HG02571 (cell line): Measurements from ENCODE around the gene ARMS2.

ENCODE experiments used
- ATAC-seq: cut with Tn5 transposase; IDR thresholded peaks from one replicate; pipeline ENCODE4 v1.9.1; 2021; ENCODE audit warnings: mild to moderate bottlenecking, moderate library complexity; ENCODE audit not compliant: unreplicated experiment

ARMS2 gene

DNA sequence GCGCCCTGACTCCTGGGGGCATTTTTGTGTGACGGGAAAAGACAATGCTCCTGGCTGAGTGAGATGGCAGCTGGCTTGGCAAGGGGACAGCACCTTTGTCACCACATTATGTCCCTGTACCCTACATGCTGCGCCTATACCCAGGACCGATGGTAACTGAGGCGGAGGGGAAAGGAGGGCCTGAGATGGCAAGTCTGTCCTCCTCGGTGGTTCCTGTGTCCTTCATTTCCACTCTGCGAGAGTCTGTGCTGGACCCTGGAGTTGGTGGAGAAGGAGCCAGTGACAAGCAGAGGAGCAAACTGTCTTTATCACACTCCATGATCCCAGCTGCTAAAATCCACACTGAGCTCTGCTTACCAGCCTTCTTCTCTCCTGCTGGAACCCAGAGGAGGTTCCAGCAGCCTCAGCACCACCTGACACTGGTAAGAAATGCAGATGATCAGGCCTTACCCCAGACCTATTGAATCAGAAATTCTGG lies at the start of gene ARMS2:
Gene ARMS2, plus strand, starts transcription at position 51 of the 478 bp plus-strand sequence. Its CDS starts 75 bp downstream, at position 126.
- ATAC-seq = no peak

- ATAC-seq = no peak
Measured at GRCh38 chr10:122407375-122408125, 46.9 kb upstream of the ARMS2 start.

- ATAC-seq = no peak
Measured at GRCh38 chr10:122413327-122413726, 41.1 kb upstream of the ARMS2 start.

GRCh38 chr10:122417667-122418066 lies 36.8 kb upstream of the ARMS2 start:
- ATAC-seq = no peak

DNA sequence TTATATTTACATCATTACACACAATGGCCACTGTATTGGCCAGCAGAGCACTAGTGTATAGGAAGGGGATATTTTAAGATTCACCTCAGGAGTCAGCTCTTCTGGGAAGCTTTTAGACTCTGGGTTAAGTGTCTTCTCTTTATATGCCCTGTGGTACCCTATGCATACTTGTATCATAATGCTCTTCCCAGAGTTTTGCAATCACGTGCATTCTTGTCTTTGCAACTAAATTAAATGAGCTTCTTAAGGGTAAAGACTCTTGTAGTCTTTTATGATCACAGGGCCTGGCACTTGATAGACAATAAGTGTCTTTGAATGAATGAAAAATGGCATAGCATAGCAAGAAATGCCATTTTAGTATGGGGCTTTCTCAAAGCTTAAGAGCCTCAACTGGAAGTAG lies 35.4 kb upstream of the ARMS2 start:
- ATAC-seq = no peak

DNA sequence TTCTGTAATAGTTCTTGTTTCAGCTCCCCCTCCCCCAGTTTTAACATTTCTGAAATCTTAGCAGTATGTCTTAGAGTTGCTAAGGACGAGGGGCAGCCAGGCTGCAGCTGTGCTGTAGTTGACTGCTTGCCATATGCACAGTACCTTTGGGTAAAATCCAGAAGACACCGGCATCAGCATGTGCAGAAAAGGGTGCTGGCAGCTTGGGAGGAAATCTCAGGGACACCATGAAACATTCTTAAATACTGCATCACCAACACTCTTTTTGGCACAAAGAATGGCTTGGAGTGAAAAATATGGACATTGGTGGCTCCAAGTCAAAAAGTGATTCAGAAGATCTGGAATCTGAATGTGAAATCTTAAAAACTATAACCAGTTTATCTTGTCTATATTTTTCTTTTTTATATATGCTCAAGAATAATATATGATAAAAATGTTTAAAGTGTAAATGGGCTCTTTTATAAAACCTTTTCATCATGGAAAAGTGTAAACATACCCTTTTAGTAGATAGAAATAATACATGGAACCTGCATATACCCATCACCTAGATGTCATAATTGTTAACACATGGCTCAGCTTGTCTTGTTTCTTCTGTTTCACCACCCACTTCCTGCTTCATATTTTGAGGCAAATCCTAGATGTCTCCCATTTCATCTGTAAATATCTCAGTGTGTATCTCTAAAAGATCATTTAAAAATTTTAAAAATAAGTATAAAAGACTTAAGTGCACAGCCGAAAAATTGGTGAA lies 34.4 kb upstream of the ARMS2 start:
- no peak for ATAC-seq

GRCh38 chr10:122420624-122421007 lies 33.8 kb upstream of the ARMS2 start:
- ATAC-seq = no peak

DNA sequence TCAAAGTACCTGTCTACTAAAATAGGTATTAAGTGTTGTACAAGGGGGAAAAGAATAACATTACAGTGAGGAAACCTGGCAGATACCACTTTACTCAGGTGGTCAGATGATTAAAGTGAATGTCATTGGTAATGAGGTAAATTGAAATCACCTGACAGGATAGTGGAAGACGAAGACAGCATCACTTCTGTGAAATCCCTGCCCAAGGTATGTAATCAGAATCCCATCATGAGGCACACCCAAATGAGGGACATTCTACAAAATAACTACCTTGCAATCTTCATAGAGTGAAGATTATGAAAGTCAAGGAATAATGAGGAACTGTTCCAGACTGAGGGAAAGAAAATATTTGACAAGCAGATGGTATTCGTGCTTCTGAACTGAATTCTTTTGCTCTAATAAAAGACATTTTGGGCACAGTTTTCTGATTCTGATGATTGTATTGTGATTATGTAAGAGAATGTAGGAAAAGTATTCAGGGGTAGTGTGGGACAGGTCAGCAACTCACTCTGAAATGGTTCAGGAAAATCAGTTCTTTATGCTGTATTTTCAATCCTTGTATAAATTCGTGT lies 33.3 kb upstream of the ARMS2 start:
- ATAC-seq = no peak

GRCh38 chr10:122421742-122422141 lies 32.7 kb upstream of the ARMS2 start:
- ATAC-seq = no peak

DNA sequence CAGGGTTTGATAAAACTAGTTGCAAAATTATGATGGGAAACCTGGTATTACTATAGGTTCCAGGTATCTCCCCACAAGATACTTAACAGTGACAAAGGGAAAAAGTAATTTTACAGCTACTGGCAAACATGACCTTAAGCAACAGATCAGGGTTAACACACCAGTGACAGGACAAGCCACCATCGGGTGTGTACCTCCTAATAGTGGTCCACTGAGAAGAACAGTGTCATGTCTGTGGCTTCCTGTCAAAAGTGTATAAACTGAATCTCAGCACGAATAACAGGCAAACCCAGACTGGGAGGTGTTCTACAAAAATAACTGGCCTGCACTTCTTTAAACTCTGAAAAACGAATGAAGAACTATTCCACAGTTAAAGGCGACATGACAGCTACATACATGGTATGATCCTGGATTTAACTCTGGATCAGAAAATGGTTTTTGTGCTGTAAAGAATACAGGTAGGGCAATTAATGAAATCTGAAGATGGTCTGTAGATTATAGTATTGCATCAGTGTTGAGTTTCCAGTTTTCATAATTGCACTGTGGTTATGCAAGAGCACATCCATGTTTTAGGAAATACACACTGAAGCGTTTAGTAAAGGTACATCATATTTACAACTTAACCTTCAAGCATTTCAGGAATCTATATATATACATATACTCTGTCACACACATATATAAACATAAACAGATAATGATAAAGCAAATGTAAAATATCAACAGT lies 32.0 kb upstream of the ARMS2 start:
- ATAC-seq = no peak

GRCh38 chr10:122424059-122424458 lies 30.4 kb upstream of the ARMS2 start:
- ATAC-seq = no peak

GRCh38 chr10:122426829-122427228 lies 27.6 kb upstream of the ARMS2 start:
- no peak for ATAC-seq

- no peak for ATAC-seq
Measured at GRCh38 chr10:122427280-122427679, 27.2 kb upstream of the ARMS2 start.

DNA sequence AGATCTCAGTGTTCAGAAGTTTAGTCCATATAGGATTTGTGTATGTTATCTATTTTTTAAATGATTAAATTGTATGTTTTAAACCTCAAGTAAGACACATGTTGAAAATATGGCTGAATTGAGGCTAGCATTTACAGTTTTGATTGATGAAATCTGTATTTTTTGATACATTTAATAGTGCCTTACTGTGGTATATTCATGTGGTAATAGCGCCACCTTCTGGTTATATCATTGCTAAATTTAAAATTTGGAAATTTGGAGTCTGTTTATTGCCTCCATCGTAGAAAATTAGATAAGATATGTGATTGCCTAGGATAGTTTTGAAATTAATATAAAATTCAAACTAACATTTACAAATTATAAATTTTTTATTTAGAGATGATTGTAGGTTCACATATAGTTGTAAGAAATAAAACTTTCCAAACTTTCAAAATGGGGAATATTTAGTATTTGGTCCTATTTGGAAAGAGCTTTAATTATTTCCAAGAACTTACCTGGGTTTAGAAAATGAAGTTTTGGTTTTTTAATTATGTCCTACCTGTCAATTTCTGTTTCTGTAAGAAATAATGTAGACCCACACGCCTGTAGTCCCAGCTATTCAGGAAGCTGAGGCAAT lies 19.1 kb upstream of the ARMS2 start:
- ATAC-seq = no peak

- no peak for ATAC-seq
Measured at GRCh38 chr10:122441961-122442360, 12.5 kb upstream of the ARMS2 start.

GRCh38 chr10:122445469-122445868 lies 9.0 kb upstream of the ARMS2 start:
- ATAC-seq = no peak

GRCh38 chr10:122445904-122446303 lies 8.5 kb upstream of the ARMS2 start:
- no peak for ATAC-seq

DNA sequence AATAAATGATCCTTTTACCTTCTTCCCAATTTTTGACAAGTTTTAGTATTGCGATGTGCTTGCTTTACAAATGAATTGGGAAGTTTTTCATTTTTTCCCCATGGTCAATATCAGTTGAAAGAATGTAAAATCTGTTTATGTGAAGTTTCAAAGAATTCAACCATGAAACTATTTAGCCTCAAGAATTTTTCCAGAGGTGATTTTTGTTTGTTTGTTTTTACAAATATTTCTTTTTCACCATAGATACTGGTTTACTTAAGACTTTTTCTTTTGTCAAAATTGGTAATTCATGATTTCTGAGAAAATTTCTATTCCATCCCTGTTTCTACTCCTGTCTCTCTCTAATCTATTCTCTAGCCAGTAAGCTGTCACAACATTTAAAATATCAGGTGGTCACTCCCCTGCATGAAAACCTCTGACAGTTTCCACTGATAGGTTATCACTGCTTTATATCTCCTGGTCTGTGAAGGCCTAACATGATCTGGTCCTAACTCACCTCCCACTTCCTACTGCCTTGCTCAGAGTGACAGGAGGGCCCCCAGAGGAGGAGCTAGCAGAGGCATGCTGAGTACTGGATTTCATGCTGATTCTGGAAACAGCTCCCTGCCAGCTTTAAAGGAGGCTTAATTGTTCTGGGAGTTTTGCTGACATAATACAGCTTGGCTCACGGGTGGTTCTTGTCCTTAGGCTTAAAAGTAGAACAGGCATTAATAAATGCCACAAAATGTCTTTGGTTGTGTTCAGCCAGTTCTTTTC lies 7.6 kb upstream of the ARMS2 start:
- no peak for ATAC-seq

GRCh38 chr10:122448600-122448999 lies 5.9 kb upstream of the ARMS2 start:
- ATAC-seq = no peak

DNA sequence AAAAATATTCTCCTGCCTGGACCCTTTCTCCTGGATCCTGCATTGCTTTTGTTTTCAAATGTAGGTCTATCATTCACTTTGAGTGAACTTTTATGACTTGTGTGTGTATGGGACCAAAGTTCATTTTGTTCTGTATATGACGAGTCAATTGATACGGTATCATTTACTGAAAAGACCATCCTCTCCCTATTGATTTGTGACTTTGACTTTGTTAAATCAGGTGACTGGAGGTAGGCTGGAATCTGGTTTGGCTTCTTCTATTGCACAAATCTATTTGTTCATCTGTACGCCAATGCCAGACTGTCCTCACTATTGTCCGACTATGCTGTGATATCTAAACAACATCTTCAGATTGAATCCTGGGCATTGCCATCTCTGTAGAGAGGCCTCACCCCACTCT lies 5.3 kb upstream of the ARMS2 start:
- no peak for ATAC-seq
